Ureter (tissue), 1 donor: ENCODE data around the gene SEC14L3. TPM values are rescaled to one million over a fixed set of nuclear protein-coding genes. Genes with fewer than 3 reads are reported as not detected.

Source experiments
- DNase-seq: peaks from one replicate; pipeline ENCODE4 v3.0.0-alpha.2; 2020; ENCODE audit warnings: low spot score
- total RNA-seq: library from RNA; stranded (reverse); gene quantifications from one replicate; pipeline ENCODE4 v1.2.4, GENCODE V29; 2023
- donor health status: DM: yes; HTN: yes; CAD: no.

The SEC14L3 gene
- total RNA-seq, result not detected

GRCh38 chr22:30471616-30472318 lies at the start of gene SEC14L3:
SEC14L3 (minus strand) TSS chr22:30472017; CDS start chr22:30471958, 59 bp downstream.
- no peak for DNase-seq

GRCh38 chr22:30519842-30520425 lies 48.1 kb upstream of the SEC14L3 start:
- no peak for DNase-seq

- DNase-seq, result no peak
These were observed 44.9 kb upstream of the SEC14L3 start for GRCh38 chr22:30516731-30517130.

GRCh38 chr22:30516273-30516672 lies 44.5 kb upstream of the SEC14L3 start:
- DNase-seq, result no peak

GRCh38 chr22:30514252-30514651 lies 42.4 kb upstream of the SEC14L3 start:
- no peak for DNase-seq

- no peak for DNase-seq
These were observed 41.6 kb upstream of the SEC14L3 start for GRCh38 chr22:30513462-30513861.

- no peak for DNase-seq
These were observed 40.1 kb upstream of the SEC14L3 start for GRCh38 chr22:30511911-30512310.

GRCh38 chr22:30511109-30511508 lies 39.3 kb upstream of the SEC14L3 start:
- no peak for DNase-seq

GRCh38 chr22:30508216-30508615 lies 36.4 kb upstream of the SEC14L3 start:
- DNase-seq, result no peak

- no peak for DNase-seq
These were observed 35.9 kb upstream of the SEC14L3 start for GRCh38 chr22:30507670-30508069.

- DNase-seq, result no peak
These were observed 34.7 kb upstream of the SEC14L3 start for GRCh38 chr22:30506507-30506968.

GRCh38 chr22:30503551-30503950 lies 31.7 kb upstream of the SEC14L3 start:
- no peak for DNase-seq

- no peak for DNase-seq
These were observed 31.1 kb upstream of the SEC14L3 start for GRCh38 chr22:30502911-30503310.

- no peak for DNase-seq
These were observed 30.3 kb upstream of the SEC14L3 start for GRCh38 chr22:30502153-30502552.

GRCh38 chr22:30500628-30501027 lies 28.8 kb upstream of the SEC14L3 start:
- DNase-seq, result no peak

GRCh38 chr22:30497466-30498150 lies 25.8 kb upstream of the SEC14L3 start:
- DNase-seq, result no peak

- DNase-seq, result no peak
These were observed 23.4 kb upstream of the SEC14L3 start for GRCh38 chr22:30495041-30495784.

- DNase-seq, result no peak
These were observed 20.3 kb upstream of the SEC14L3 start for GRCh38 chr22:30492144-30492543.

GRCh38 chr22:30491381-30491780 lies 19.6 kb upstream of the SEC14L3 start:
- no peak for DNase-seq

- no peak for DNase-seq
These were observed 18.6 kb upstream of the SEC14L3 start for GRCh38 chr22:30490399-30490798.

- DNase-seq, result no peak
These were observed 16.3 kb upstream of the SEC14L3 start for GRCh38 chr22:30488121-30488520.

- no peak for DNase-seq
These were observed 14.9 kb upstream of the SEC14L3 start for GRCh38 chr22:30486661-30487115.
